Effector memory CD8-positive, alpha-beta T cell (primary cell): ENCODE data around the gene ABTB2.

Experiments used
- ATAC-seq: fragments of 150-1000 bp; cut with Tn5 transposase; replicated peaks from 2 replicates; pipeline ENCODE4 v1.10.0; 2021; ENCODE audit warnings: mild to moderate bottlenecking, moderate library complexity
- DNase-seq, 3 experiments: peaks; one replicate each; pipeline ENCODE4 v3.0.0; 2021
- H3K27ac Mint-ChIP-seq, 2 donors: one replicate each; pipeline ENCODE4 v1.8.0; 2022; ENCODE audit warnings: mild to moderate bottlenecking in 2 of 2, mixed read lengths in 2 of 2, moderate library complexity in 2 of 2
- H3K27me3 Mint-ChIP-seq, 2 donors: one replicate each; pipeline ENCODE4 v1.8.0; 2022; ENCODE audit warnings: mixed read lengths in 2 of 2
- H3K36me3 Mint-ChIP-seq: one replicate; pipeline ENCODE4 v1.8.0; 2022; ENCODE audit warnings: mild to moderate bottlenecking, moderate library complexity, mixed read lengths; ENCODE audit not compliant: insufficient read depth
- H3K4me1 Mint-ChIP-seq, 2 donors: one replicate each; pipeline ENCODE4 v1.8.0; 2022; ENCODE audit warnings: low read depth in 2 of 2, mixed read lengths in 2 of 2
- H3K4me3 Mint-ChIP-seq, 2 donors: one replicate each; pipeline ENCODE4 v1.8.0; 2022; ENCODE audit warnings: mild to moderate bottlenecking in 2 of 2, mixed read lengths in 2 of 2, moderate library complexity in 2 of 2
- H3K9me3 Mint-ChIP-seq, 2 donors: one replicate each; pipeline ENCODE4 v1.8.0; 2022; ENCODE audit warnings: mixed read lengths in 2 of 2

ABTB2 gene

GRCh38 chr11:34382532-34383276 lies 24.9 kb upstream of the ABTB2 start:
- no peaks in the 10 kb centered on the region for H3K4me1 Mint-ChIP-seq
- ATAC-seq: no peak
- H3K9me3 Mint-ChIP-seq: peaks cover 0 to 1% of the 10 kb centered on the region in 2 donors

GRCh38 chr11:34381775-34382174 lies 24.0 kb upstream of the ABTB2 start:
- peaks cover 11 to 17% of the 10 kb centered on the region in 2 donors for H3K27me3 Mint-ChIP-seq
- ATAC-seq (no peak), DNase-seq (no peak)
- no peak overlapping the region for H3K27ac Mint-ChIP-seq
- H3K9me3 Mint-ChIP-seq: peaks cover 4 to 8% of the 10 kb centered on the region in 2 donors
- no peaks in the 10 kb centered on the region for H3K36me3 Mint-ChIP-seq
- H3K4me3 Mint-ChIP-seq: no peak overlapping the region
- H3K4me1 Mint-ChIP-seq: no peaks in the 10 kb centered on the region

More at GRCh38 chr11:34382532-34383276, 24.9 kb upstream of the ABTB2 start:
- Mint-ChIP-seq H3K4me3 (no peak overlapping the region), H3K27me3 (peaks cover 11 to 17% of the 10 kb centered on the region in 2 donors), H3K27ac (no peak overlapping the region), H3K36me3 (no peaks in the 10 kb centered on the region)
- no peak for DNase-seq

GRCh38 chr11:34380696-34381095 lies 22.9 kb upstream of the ABTB2 start:
- no peak overlapping the region for H3K27ac Mint-ChIP-seq
- no peak overlapping the region for H3K4me3 Mint-ChIP-seq
- ATAC-seq (no peak), DNase-seq (no peak)
- peaks cover 14 to 17% of the 10 kb centered on the region in 2 donors for H3K27me3 Mint-ChIP-seq
- H3K4me1 Mint-ChIP-seq: no peaks in the 10 kb centered on the region
- H3K36me3 Mint-ChIP-seq: no peaks in the 10 kb centered on the region
- peaks cover 4 to 8% of the 10 kb centered on the region in 2 donors for H3K9me3 Mint-ChIP-seq

- Mint-ChIP-seq H3K4me3 (no peak overlapping the region), H3K4me1 (no peaks in the 10 kb centered on the region), H3K36me3 (no peaks in the 10 kb centered on the region), H3K9me3 (peaks cover 5 to 8% of the 10 kb centered on the region in 2 donors), H3K27ac (no peak overlapping the region), H3K27me3 (peaks cover 9 to 11% of the 10 kb centered on the region in 2 donors)
- DNase-seq: no peak
- ATAC-seq: no peak
Measured at GRCh38 chr11:34379539-34379938, 21.7 kb upstream of the ABTB2 start.

- Mint-ChIP-seq H3K36me3 (no peaks in the 10 kb centered on the region), H3K9me3 (peaks cover 6 to 8% of the 10 kb centered on the region in 2 donors), H3K4me3 (no peak overlapping the region), H3K27ac (no peak overlapping the region), H3K4me1 (no peaks in the 10 kb centered on the region), H3K27me3 (peaks cover 9 to 11% of the 10 kb centered on the region in 2 donors)
- DNase-seq (no peak), ATAC-seq (no peak)
Measured at GRCh38 chr11:34379079-34379478, 21.3 kb upstream of the ABTB2 start.

GRCh38 chr11:34373727-34374126 lies 15.9 kb upstream of the ABTB2 start:
- Mint-ChIP-seq H3K36me3 (no peaks in the 10 kb centered on the region), H3K27ac (no peak overlapping the region), H3K4me3 (no peak overlapping the region), H3K4me1 (no peaks in the 10 kb centered on the region), H3K27me3 (peaks cover 0 to 6% of the 10 kb centered on the region in 2 donors), H3K9me3 (peaks cover 6 to 8% of the 10 kb centered on the region in 2 donors)
- ATAC-seq: no peak
- no peak for DNase-seq

- Mint-ChIP-seq H3K27ac (no peak overlapping the region), H3K36me3 (no peaks in the 10 kb centered on the region), H3K9me3 (no peaks in the 10 kb centered on the region), H3K4me3 (no peak overlapping the region), H3K27me3 (peaks cover 40 to 47% of the 10 kb centered on the region in 2 donors), H3K4me1 (no peaks in the 10 kb centered on the region)
- ATAC-seq (no peak), DNase-seq (no peak)
Measured at GRCh38 chr11:34366522-34366921, 8.7 kb upstream of the ABTB2 start.

- Mint-ChIP-seq H3K4me3 (no peak overlapping the region), H3K27ac (no peak overlapping the region), H3K4me1 (peaks cover 3 to 4% of the 10 kb centered on the region in 2 donors), H3K9me3 (no peaks in the 10 kb centered on the region), H3K36me3 (no peaks in the 10 kb centered on the region), H3K27me3 (peaks cover 56 to 66% of the 10 kb centered on the region in 2 donors)
- ATAC-seq (no peak), DNase-seq (no peak)
Measured at GRCh38 chr11:34364102-34364501, 6.3 kb upstream of the ABTB2 start.

- Mint-ChIP-seq H3K4me3 (no peak overlapping the region), H3K27ac (no peak overlapping the region), H3K36me3 (peaks cover 1% of the 10 kb centered on the region), H3K9me3 (no peaks in the 10 kb centered on the region), H3K4me1 (peaks cover 5 to 7% of the 10 kb centered on the region in 2 donors), H3K27me3 (peaks cover 56 to 66% of the 10 kb centered on the region in 2 donors)
- no peak for DNase-seq
- ATAC-seq: no peak
Measured at GRCh38 chr11:34363363-34364084, 5.7 kb upstream of the ABTB2 start.

- Mint-ChIP-seq H3K36me3 (peaks cover 16% of the 10 kb centered on the region), H3K27me3 (peaks cover 55 to 60% of the 10 kb centered on the region in 2 donors), H3K27ac (no peak overlapping the region), H3K9me3 (no peaks in the 10 kb centered on the region), H3K4me1 (peaks cover 19 to 20% of the 10 kb centered on the region in 2 donors), H3K4me3 (no peak overlapping the region)
- no peak for ATAC-seq
- DNase-seq: no peak
Measured at GRCh38 chr11:34360046-34360445, 2.2 kb upstream of the ABTB2 start.

GRCh38 chr11:34359548-34359891 lies 1.7 kb upstream of the ABTB2 start:
- Mint-ChIP-seq H3K27me3 (peaks cover 55 to 63% of the 10 kb centered on the region in 2 donors), H3K36me3 (peaks cover 16% of the 10 kb centered on the region), H3K27ac (no peak overlapping the region), H3K9me3 (no peaks in the 10 kb centered on the region), H3K4me1 (peaks cover 19 to 20% of the 10 kb centered on the region in 2 donors), H3K4me3 (peak overlapping the region; percentile 82 to 84)
- DNase-seq (no peak), ATAC-seq (no peak)

- peak overlapping the region; percentile 73 to 79 for H3K27ac Mint-ChIP-seq
- ATAC-seq (peak; percentile 15), DNase-seq (peak; percentile 70 to 79 (median 72))
- H3K4me1 Mint-ChIP-seq: peaks cover 19 to 20% of the 10 kb centered on the region in 2 donors
- peaks cover 55 to 69% of the 10 kb centered on the region in 2 donors for H3K27me3 Mint-ChIP-seq
- H3K9me3 Mint-ChIP-seq: no peaks in the 10 kb centered on the region
- H3K4me3 Mint-ChIP-seq: peak overlapping the region; percentile 82 to 84
- H3K36me3 Mint-ChIP-seq: peaks cover 16% of the 10 kb centered on the region
Measured at GRCh38 chr11:34358728-34359547, 1.1 kb upstream of the ABTB2 start.

- DNase-seq (peak in 1 of 3 experiments; percentile 53), ATAC-seq (peak; percentile 12)
- peak overlapping the region; percentile 73 to 79 for H3K27ac Mint-ChIP-seq
- H3K27me3 Mint-ChIP-seq: peaks cover 56 to 71% of the 10 kb centered on the region in 2 donors
- H3K4me3 Mint-ChIP-seq: peak overlapping the region; percentile 82 to 84
- H3K36me3 Mint-ChIP-seq: peaks cover 16% of the 10 kb centered on the region
- no peaks in the 10 kb centered on the region for H3K9me3 Mint-ChIP-seq
- H3K4me1 Mint-ChIP-seq: peaks cover 19 to 20% of the 10 kb centered on the region in 2 donors
Measured at GRCh38 chr11:34358258-34358727, 483 bp upstream of the ABTB2 start.
